PFSK-1 (cell line): ENCODE data around the gene PLEKHN1.

Source experiments
- FOXP2 ChIP-seq: optimal IDR thresholded peaks from 2 replicates; pipeline ENCODE3; 2011; ENCODE audit warnings: borderline replicate concordance, control low read depth, inconsistent platforms; ENCODE audit not compliant: insufficient read depth; ENCODE audit errors: extremely low read length, extremely low read depth
- POLR2AphosphoS5 ChIP-seq: IDR thresholded peaks from 2 replicates; pipeline ENCODE4 v1.6.1; 2012; ENCODE audit warnings: low read depth, mild to moderate bottlenecking, control low read depth, low read length, moderate library complexity
- REST ChIP-seq, 2 experiments: IDR thresholded peaks; 2 replicates each; pipeline versions ENCODE4 v1.6.1 to v1.8.0; 2011 to 2012; ENCODE audit warnings: low read depth in 2 of 2, low read length in 2 of 2, control low read depth in 1 of 2, inconsistent platforms in 1 of 2, mild to moderate bottlenecking in 1 of 2, moderate library complexity in 1 of 2; ENCODE audit not compliant: insufficient read depth in 1 of 2
- SIN3A ChIP-seq: IDR thresholded peaks from 2 replicates; pipeline ENCODE4 v1.6.1; 2012; ENCODE audit warnings: mild to moderate bottlenecking, low read length, moderate library complexity, borderline replicate concordance; ENCODE audit not compliant: insufficient read depth
- TAF1 ChIP-seq: IDR thresholded peaks from 2 replicates; pipeline ENCODE4 v1.6.1; 2012; ENCODE audit warnings: low read length, control low read depth, borderline replicate concordance; ENCODE audit not compliant: insufficient read depth

Gene PLEKHN1

GRCh38 chr1:933603-933940 lies 32.7 kb upstream of the PLEKHN1 start:
- TF ChIP-seq SIN3A = no peak
- no peak for TF ChIP-seq REST (IDR thresholded peaks at IDR 0.05; ENCODE audit: insufficient read depth in 1 of 2, low read depth in 2 of 2, low read length in 2 of 2)
- no peak for TF ChIP-seq POLR2AphosphoS5
- TF ChIP-seq TAF1 = no peak
- TF ChIP-seq FOXP2 = no peak

GRCh38 chr1:934991-935750 lies 31.1 kb upstream of the PLEKHN1 start:
- no peak for TF ChIP-seq SIN3A
- no peak for TF ChIP-seq FOXP2

GRCh38 chr1:935751-936231 lies 30.5 kb upstream of the PLEKHN1 start:
- TF ChIP-seq FOXP2 (no peak), POLR2AphosphoS5 (no peak), TAF1 (no peak), REST (IDR thresholded peaks at IDR 0.05; ENCODE audit: insufficient read depth in 1 of 2, low read depth in 2 of 2, low read length in 2 of 2) (no peak), SIN3A (no peak)

GRCh38 chr1:936348-937264 lies 29.7 kb upstream of the PLEKHN1 start:
- TF ChIP-seq TAF1 (no peak), SIN3A (no peak), FOXP2 (no peak), POLR2AphosphoS5 (no peak), REST (IDR thresholded peaks at IDR 0.05; ENCODE audit: insufficient read depth in 1 of 2, low read depth in 2 of 2, low read length in 2 of 2) (no peak)

DNA sequence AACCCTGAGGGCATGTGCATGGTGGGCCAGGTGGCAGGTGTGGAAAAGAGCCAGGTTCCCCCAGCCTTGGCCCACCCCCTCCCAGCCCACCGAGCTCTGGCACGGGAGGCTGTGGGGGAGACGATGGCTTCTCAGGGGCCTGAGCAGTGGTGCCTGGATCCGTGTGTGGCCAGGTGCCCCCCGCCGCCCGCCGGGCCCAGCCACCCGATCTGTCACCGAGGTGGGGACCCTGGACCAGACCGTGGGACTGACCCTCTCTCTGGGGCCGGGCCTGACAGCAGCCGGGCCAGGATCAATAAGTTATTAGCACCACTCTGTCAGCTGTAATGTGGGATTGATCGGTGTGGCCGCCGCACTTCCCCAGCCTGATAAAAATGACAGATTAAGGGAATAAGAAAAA lies 28.8 kb upstream of the PLEKHN1 start:
- TF ChIP-seq FOXP2 = no peak

DNA sequence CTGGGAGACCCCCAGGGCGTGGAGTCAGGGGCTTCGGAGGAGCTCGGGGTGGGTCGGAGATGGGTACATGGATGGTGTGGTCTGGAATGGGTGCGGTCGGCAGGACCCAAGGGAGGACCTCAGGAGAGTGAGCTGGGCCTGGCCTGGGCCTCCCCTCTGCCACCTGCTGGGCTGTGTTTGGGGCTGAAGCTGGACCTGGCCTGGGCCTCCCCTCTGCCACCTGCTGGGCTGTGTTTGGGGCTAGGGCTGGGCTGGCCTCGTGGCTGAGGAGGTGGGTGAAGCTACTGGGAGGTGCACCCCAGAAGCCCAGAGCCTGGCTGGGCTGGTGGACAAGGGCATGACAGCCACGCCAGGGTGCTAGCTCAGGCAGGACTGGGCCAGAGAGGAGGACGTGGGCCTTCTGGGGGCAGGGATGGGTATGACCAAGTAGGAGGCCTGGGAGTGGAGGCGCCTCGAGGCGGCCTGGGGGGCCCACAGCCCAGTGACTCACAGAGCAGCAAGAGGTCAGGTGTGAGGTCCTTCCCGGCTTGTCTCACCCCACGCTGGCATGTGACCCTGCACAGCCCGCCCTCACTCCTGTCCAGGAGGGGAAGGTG lies 28.1 kb upstream of the PLEKHN1 start:
- no peak for TF ChIP-seq POLR2AphosphoS5
- no peak for TF ChIP-seq REST (IDR thresholded peaks at IDR 0.05; ENCODE audit: insufficient read depth in 1 of 2, low read depth in 2 of 2, low read length in 2 of 2)
- no peak for TF ChIP-seq TAF1
- TF ChIP-seq SIN3A = no peak
- TF ChIP-seq FOXP2 = no peak
